ENCODE measurements around the gene PCDHGA12.

Gene PCDHGA12

DNA sequence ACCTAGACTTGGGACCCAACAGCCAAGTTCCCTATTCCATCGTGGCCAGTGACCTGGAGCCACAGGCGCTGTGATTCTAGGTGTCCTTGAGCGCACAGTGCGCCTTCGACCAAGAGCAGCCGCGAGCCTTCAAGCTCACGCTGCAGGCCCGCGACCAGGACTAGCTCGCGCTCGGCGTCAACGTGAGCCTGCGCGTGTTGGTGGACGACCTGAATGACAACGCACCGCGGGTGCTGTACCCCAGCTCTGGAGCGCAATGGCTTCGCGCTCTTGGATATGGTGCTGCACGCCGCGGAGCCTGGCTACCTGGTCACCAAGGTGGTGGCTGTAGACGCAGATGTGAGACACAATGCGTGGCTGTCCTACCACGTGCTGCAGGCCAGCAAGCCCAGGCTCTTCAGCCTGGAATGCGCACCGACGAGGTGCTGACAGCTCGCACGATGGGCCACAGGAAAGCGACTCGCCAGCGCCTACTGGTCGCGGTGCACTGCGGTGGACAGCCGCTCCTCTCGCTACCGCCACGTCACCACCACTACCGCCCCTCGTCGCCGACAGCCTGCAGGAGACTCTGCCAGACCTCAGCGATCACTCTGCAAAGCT lies 11.4 kb downstream of the PCDHGA12 start:
- no peak for DNase-seq

DNA sequence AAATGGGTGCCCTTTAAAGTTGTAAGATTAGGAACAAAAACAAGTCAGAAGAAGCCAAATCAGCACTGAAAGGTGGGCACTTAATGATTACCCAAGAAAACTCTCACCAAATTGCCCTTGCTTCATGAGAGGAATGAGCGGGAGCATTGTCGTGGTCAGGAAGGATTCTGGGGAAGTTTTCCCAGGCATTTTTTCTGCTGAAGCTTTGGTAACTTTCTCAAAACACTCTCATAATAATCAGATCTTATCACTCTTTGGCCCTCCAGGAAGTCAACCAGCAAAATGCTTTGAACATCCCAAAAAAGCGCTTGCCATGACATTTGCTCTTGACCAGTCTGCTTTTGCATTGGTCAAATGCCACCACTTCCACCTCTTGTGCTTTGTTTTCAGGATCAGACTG lies 35.0 kb downstream of the PCDHGA12 start:
- DNase-seq: no peak

DNA sequence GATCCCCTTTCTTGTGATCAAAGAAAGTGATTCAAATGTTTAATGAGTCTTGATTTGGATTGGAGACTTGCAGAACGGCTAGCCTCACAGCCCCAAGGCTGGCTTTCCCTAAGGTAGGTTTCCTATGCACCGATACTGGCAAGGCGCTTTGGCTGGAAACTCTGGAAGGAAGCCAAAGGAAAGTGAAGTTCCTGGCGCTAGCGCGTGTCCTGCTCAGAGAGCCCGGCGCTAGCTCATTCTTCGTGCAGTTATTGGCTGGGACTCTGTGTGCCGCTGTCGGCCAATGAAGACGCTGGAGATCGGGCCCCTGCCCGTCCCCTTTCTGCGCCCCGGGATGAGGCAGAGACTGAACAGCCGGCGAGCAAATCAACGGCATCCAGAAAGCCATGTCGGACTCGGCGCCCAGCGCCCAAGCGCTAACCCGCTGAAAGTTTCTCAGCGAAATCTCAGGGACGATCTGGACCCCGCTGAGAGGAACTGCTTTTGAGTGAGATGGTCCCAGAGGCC lies 45.4 kb downstream of the PCDHGA12 start, which contains the start of gene PCDHGC3:
Gene PCDHGC3, plus strand, starts transcription at position 342 of the 507 bp plus-strand sequence. Its CDS starts 151 bp downstream, at position 493.
- DNase-seq: peak; percentile 41

DNA sequence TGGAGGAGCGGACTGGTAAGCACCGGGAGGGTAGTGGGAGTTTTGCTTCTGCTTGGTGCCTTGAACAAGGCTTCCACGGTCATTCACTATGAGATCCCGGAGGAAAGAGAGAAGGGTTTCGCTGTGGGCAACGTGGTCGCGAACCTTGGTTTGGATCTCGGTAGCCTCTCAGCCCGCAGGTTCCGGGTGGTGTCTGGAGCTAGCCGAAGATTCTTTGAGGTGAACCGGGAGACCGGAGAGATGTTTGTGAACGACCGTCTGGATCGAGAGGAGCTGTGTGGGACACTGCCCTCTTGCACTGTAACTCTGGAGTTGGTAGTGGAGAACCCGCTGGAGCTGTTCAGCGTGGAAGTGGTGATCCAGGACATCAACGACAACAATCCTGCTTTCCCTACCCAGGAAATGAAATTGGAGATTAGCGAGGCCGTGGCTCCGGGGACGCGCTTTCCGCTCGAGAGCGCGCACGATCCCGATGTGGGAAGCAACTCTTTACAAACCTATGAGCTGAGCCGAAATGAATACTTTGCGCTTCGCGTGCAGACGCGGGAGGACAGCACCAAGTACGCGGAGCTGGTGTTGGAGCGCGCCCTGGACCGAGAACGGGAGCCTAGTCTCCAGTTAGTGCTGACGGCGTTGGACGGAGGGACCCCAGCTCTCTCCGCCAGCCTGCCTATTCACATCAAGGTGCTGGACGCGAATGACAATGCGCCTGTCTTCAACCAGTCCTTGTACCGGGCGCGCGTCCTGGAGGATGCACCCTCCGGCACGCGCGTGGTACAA lies 46.0 kb downstream of the PCDHGA12 start:
- DNase-seq: no peak

DNA sequence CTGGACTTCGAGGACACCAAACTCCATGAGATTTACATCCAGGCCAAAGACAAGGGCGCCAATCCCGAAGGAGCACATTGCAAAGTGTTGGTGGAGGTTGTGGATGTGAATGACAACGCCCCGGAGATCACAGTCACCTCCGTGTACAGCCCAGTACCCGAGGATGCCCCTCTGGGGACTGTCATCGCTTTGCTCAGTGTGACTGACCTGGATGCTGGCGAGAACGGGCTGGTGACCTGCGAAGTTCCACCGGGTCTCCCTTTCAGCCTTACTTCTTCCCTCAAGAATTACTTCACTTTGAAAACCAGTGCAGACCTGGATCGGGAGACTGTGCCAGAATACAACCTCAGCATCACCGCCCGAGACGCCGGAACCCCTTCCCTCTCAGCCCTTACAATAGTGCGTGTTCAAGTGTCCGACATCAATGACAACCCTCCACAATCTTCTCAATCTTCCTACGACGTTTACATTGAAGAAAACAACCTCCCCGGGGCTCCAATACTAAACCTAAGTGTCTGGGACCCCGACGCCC lies 46.8 kb downstream of the PCDHGA12 start:
- no peak for DNase-seq

DNA sequence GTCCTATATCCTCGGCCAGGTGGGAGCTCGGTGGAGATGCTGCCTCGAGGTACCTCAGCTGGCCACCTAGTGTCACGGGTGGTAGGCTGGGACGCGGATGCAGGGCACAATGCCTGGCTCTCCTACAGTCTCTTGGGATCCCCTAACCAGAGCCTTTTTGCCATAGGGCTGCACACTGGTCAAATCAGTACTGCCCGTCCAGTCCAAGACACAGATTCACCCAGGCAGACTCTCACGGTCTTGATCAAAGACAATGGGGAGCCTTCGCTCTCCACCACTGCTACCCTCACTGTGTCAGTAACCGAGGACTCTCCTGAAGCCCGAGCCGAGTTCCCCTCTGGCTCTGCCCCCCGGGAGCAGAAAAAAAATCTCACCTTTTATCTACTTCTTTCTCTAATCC lies 47.5 kb downstream of the PCDHGA12 start:
- DNase-seq: no peak

DNA sequence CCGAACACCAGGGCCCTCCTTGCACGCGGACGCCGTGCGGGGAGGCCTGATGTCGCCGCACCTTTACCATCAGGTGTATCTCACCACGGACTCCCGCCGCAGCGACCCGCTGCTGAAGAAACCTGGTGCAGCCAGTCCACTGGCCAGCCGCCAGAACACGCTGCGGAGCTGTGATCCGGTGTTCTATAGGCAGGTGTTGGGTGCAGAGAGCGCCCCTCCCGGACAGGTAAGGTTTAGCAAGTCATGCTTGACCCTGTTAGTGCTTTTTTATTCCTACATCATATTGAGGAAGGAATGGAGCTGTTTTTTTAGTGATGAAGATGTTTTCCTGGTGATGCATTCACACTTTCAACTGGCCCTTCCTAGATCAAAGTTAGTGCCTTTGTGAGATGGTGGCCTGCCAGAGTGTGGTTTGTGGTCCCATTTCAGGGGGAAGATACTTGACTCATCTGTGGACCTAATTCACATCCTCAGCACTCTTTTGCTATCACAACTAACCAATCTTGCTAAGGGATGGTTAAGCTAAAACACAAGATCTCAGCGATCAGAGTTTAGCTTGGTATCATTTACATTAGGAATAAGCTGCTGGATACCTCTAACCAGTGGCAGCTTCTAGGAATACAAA lies 48.1 kb downstream of the PCDHGA12 start:
- no peak for DNase-seq

DNA sequence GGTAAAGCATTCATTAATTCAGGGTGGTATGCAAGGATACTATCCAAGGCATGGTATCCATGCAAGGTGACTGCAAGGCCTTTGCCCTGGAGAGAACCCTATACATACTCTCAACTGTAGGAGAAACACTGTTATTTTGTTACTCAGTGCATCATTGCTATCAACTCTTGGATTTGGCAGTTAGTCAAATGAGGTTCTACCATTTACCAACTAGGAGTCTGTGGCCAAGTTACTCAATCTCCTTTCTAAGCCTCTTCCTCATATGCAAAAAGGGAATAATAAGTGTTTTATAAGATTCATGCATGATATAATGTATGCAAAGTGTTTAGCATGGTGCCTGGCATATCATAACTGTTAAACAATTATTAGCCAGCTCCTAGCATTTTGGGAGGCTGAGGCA lies 49.5 kb downstream of the PCDHGA12 start:
- no peak for DNase-seq
